ENCODE data around the gene ARMC3. TPM values are rescaled to one million over a fixed set of nuclear protein-coding genes. Genes with fewer than 3 reads are reported as not detected.

ARMC3 gene, protein sequence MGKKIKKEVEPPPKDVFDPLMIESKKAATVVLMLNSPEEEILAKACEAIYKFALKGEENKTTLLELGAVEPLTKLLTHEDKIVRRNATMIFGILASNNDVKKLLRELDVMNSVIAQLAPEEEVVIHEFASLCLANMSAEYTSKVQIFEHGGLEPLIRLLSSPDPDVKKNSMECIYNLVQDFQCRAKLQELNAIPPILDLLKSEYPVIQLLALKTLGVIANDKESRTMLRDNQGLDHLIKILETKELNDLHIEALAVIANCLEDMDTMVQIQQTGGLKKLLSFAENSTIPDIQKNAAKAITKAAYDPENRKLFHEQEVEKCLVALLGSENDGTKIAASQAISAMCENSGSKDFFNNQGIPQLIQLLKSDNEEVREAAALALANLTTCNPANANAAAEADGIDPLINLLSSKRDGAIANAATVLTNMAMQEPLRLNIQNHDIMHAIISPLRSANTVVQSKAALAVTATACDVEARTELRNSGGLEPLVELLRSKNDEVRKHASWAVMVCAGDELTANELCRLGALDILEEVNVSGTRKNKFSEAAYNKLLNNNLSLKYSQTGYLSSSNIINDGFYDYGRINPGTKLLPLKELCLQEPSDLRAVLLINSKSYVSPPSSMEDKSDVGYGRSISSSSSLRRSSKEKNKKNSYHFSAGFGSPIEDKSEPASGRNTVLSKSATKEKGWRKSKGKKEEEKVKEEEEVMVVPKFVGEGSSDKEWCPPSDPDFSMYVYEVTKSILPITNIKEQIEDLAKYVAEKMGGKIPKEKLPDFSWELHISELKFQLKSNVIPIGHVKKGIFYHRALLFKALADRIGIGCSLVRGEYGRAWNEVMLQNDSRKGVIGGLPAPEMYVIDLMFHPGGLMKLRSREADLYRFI
- not detected in 2 replicates for total RNA-seq

DNA sequence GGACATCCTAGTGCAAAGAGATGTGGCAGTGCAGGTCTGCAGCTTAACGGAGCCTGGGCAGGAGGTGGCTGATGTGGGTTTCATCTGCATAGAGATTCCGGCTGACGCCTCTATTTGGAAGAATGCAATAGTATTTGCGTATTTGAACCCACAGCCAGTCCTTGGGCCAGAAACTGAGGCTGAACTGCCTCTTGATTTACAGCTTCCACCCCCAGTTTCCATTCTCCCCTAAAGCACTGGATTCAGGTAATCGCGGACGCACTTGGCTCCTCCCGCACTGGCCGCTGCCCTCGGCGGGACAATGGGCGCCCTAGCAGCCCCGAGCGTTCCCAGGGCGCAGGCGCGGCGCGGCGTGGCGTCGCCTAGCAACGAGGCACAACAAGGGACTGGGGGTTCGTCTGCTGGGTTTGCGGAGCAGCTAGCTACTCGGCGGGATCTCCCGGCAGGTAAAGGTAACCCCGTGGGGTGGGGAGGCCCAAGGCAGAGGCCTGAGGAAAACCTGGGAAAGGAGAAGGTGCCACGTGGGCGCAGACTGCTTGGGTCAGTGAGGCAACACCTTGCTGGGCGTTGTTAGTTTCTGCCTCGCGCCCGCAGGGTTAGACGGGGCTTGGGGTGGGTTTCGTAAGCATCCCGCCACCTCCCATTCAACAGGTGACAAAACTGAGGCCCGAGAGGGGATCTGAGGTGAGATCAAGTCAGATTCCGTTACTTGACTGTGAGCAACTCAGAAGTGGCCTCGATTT is at the start of gene ARMC3:
Gene ARMC3, plus strand, starts transcription at position 393 of the 743 bp plus-strand sequence. CDS start 3,944 bp downstream, outside the sequence.

Other genes with a start within 250 kb of the ARMC3 start
- gene PIP4K2A, start 213.5 kb upstream of the ARMC3 start, total RNA-seq = 15.5 and 26.3 TPM in 2 replicates
- gene MSRB2, start 167.5 kb downstream of the ARMC3 start, total RNA-seq = 11.1 and 12.3 TPM in 2 replicates

Measured in mammary microvascular endothelial cell (primary cell).